ENCODE results near the gene ATP8B3.

DNA sequence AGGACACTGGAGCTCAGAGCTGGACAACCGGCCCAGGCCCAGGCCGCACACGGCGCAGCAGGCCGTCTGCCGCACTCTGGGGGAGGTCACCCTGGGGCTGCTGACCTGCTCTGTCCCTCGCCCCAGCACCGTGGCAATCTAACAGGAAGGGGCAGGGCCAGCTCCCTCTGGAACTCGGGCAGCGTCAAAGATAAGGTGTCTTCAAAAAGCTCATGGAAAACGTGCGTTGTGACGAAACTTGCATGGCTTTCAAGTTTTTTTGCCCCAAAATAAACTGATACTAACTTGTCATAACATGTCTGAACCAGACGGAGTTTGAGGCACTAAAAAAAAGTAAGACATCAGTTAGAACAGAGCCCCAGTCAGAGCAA, 12.2 kb upstream of the ATP8B3 start:
- TF ChIP-seq, protein P1, sequence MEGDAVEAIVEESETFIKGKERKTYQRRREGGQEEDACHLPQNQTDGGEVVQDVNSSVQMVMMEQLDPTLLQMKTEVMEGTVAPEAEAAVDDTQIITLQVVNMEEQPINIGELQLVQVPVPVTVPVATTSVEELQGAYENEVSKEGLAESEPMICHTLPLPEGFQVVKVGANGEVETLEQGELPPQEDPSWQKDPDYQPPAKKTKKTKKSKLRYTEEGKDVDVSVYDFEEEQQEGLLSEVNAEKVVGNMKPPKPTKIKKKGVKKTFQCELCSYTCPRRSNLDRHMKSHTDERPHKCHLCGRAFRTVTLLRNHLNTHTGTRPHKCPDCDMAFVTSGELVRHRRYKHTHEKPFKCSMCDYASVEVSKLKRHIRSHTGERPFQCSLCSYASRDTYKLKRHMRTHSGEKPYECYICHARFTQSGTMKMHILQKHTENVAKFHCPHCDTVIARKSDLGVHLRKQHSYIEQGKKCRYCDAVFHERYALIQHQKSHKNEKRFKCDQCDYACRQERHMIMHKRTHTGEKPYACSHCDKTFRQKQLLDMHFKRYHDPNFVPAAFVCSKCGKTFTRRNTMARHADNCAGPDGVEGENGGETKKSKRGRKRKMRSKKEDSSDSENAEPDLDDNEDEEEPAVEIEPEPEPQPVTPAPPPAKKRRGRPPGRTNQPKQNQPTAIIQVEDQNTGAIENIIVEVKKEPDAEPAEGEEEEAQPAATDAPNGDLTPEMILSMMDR (IDR thresholded peaks at IDR 0.05) = no peak
- TF ChIP-seq POLR2A (IDR thresholded peaks at IDR 0.05) = no peak

Measured in sigmoid colon (tissue), 3 donors.